HepG2 (cell line): ENCODE data around the gene DNTTIP2. TPM values are rescaled to one million over a fixed set of nuclear protein-coding genes. Genes with fewer than 3 reads are reported as not detected.

Source experiments
- CENPX ChIP-seq: sonication (generic); formaldehyde crosslinking; IDR thresholded peaks from 2 replicates; pipeline ENCODE4 v1.9.0; 2021; ENCODE audit warnings: mild to moderate bottlenecking, missing genetic modification reagents, moderate library complexity
- FOXA1 ChIP-seq, 2 experiments: fragments of 450-650 bp in 1 of 2; sonication (generic) in 1 of 2; formaldehyde crosslinking in 1 of 2; IDR thresholded peaks; 2 replicates each; pipeline versions ENCODE4 v1.4.0 to v1.6.1; 2016 to 2020; ENCODE audit warnings: missing genetic modification reagents in 1 of 2
- HOXD1 ChIP-seq: sonication (generic); formaldehyde crosslinking; IDR thresholded peaks from 2 replicates; pipeline ENCODE4 v1.5.0; 2020; ENCODE audit warnings: missing genetic modification reagents
- IKZF1 ChIP-seq: fragments of 450-650 bp; IDR thresholded peaks from 2 replicates; pipeline ENCODE4 v1.7.1; 2016
- MAX ChIP-seq: IDR thresholded peaks from 2 replicates; pipeline ENCODE4 v1.6.1; 2012; ENCODE audit warnings: inconsistent platforms
- PHF5A ChIP-seq: IDR thresholded peaks from one replicate; pipeline ENCODE4 v1.6.1; 2018; ENCODE audit warnings: low read depth, missing genetic modification reagents; ENCODE audit not compliant: unreplicated experiment
- RELA ChIP-seq: sonication (generic); formaldehyde crosslinking; IDR thresholded peaks from 2 replicates; pipeline ENCODE4 v1.4.0; 2020; ENCODE audit warnings: missing genetic modification reagents
- REXO4 ChIP-seq: sonication (generic); formaldehyde crosslinking; IDR thresholded peaks from 2 replicates; pipeline ENCODE4 v1.8.0; 2022; ENCODE audit warnings: missing genetic modification reagents, mild to moderate bottlenecking, borderline replicate concordance
- THYN1 ChIP-seq: sonication (generic); formaldehyde crosslinking; IDR thresholded peaks from 2 replicates; pipeline ENCODE4 v1.8.1; 2023; ENCODE audit warnings: low read depth, mild to moderate bottlenecking, moderate library complexity, missing genetic modification reagents, borderline replicate concordance
- ZBTB7A ChIP-seq: sonication (generic); formaldehyde crosslinking; IDR thresholded peaks from 2 replicates; pipeline ENCODE4 v1.8.0; 2022; ENCODE audit warnings: mild to moderate bottlenecking, missing genetic modification reagents
- ZFP62 ChIP-seq: sonication (generic); formaldehyde crosslinking; IDR thresholded peaks from 2 replicates; pipeline ENCODE4 v1.4.0; 2020; ENCODE audit warnings: missing genetic modification reagents
- ZNF776 ChIP-seq: sonication (generic); formaldehyde crosslinking; IDR thresholded peaks from 2 replicates; pipeline ENCODE4 v1.4.0; 2020; ENCODE audit warnings: mild to moderate bottlenecking, missing genetic modification reagents
- ZNF777 ChIP-seq: sonication (generic); formaldehyde crosslinking; IDR thresholded peaks from 2 replicates; pipeline ENCODE4 v1.4.0; 2020; ENCODE audit warnings: missing genetic modification reagents
- polyA plus RNA-seq, 8 experiments: library from polyadenylated mRNA; depleted of rRNA in 3 of 8; stranded (reverse) in 7 of 8; unstranded in 1 of 8; fragments of >200 nt; fragmentation: Illumina TruSeq in 4 of 8; extraction: Trizol in 4 of 8; gene quantifications; 2 replicates each; pipeline versions ENCODE4 v1.2.1 to v1.2.3, GENCODE V29; 2011 to 2016; ENCODE audit warnings: low read depth in 4 of 8, missing spikeins in 1 of 8, mixed read lengths in 1 of 8; ENCODE audit not compliant: insufficient read depth in 1 of 8
- total RNA-seq, 5 experiments: library from RNA; depleted of rRNA; stranded (reverse); fragments of >200 nt; fragmentation: Illumina TruSeq; extraction: Trizol; gene quantifications; 2 replicates each; pipeline ENCODE4 v1.2.3, GENCODE V29; 2016; ENCODE audit warnings: low read depth in 1 of 5
- TF ChIP-seq, protein P1 (sequence below): sonication (generic); formaldehyde crosslinking; IDR thresholded peaks from 2 replicates; pipeline ENCODE4 v1.4.0; 2020; ENCODE audit warnings: mild to moderate bottlenecking, missing genetic modification reagents
- TF ChIP-seq, protein P2 (sequence below): IDR thresholded peaks from 2 replicates; pipeline ENCODE4 v1.6.1; 2016; ENCODE audit warnings: low read depth, control low read depth
- TF ChIP-seq, protein P3 (sequence below): sonication (generic); formaldehyde crosslinking; IDR thresholded peaks from 2 replicates; pipeline ENCODE4 v1.4.0; 2020; ENCODE audit warnings: missing genetic modification reagents, borderline replicate concordance
- TF ChIP-seq, protein P4 (sequence below): sonication (generic); formaldehyde crosslinking; IDR thresholded peaks from 2 replicates; pipeline ENCODE4 v1.4.0; 2020; ENCODE audit warnings: mild to moderate bottlenecking, missing genetic modification reagents
- TF ChIP-seq, protein P5 (sequence below): sonication (generic); formaldehyde crosslinking; IDR thresholded peaks from 2 replicates; pipeline ENCODE4 v1.5.1; 2020; ENCODE audit warnings: missing genetic modification reagents, mild to moderate bottlenecking, borderline replicate concordance

DNTTIP2 gene
- total and polyA plus RNA-seq, 2 of the 13 experiments (the other 11 are each of a cell fraction or from before 2014, with no cell fraction given): 11.4 to 63.3 TPM

GRCh38 chr1:93846206-93846991 lies 32.6 kb downstream of the DNTTIP2 start (continued):
- TF ChIP-seq, protein P1, sequence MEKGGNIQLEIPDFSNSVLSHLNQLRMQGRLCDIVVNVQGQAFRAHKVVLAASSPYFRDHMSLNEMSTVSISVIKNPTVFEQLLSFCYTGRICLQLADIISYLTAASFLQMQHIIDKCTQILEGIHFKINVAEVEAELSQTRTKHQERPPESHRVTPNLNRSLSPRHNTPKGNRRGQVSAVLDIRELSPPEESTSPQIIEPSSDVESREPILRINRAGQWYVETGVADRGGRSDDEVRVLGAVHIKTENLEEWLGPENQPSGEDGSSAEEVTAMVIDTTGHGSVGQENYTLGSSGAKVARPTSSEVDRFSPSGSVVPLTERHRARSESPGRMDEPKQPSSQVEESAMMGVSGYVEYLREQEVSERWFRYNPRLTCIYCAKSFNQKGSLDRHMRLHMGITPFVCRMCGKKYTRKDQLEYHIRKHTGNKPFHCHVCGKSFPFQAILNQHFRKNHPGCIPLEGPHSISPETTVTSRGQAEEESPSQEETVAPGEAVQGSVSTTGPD (CRISPR knock-in tag): no peak
- TF ChIP-seq, protein P2, sequence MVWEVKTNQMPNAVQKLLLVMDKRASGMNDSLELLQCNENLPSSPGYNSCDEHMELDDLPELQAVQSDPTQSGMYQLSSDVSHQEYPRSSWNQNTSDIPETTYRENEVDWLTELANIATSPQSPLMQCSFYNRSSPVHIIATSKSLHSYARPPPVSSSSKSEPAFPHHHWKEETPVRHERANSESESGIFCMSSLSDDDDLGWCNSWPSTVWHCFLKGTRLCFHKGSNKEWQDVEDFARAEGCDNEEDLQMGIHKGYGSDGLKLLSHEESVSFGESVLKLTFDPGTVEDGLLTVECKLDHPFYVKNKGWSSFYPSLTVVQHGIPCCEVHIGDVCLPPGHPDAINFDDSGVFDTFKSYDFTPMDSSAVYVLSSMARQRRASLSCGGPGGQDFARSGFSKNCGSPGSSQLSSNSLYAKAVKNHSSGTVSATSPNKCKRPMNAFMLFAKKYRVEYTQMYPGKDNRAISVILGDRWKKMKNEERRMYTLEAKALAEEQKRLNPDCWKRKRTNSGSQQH: no peak
- TF ChIP-seq PHF5A (CRISPR knock-in tag): no peak
- TF ChIP-seq THYN1 (CRISPR knock-in tag): no peak
- TF ChIP-seq HOXD1 (CRISPR knock-in tag): peak; percentile 38; the same call in 1 of the 2 replicates
- TF ChIP-seq RELA (CRISPR knock-in tag): no peak
- TF ChIP-seq ZNF776 (CRISPR knock-in tag): peak; percentile 70
- no peak for TF ChIP-seq ZNF777 (CRISPR knock-in tag)
- peak; percentile 70 for TF ChIP-seq MAX
- no peak for TF ChIP-seq ZBTB7A (CRISPR knock-in tag)
- TF ChIP-seq IKZF1: no peak
- TF ChIP-seq, protein P3, sequence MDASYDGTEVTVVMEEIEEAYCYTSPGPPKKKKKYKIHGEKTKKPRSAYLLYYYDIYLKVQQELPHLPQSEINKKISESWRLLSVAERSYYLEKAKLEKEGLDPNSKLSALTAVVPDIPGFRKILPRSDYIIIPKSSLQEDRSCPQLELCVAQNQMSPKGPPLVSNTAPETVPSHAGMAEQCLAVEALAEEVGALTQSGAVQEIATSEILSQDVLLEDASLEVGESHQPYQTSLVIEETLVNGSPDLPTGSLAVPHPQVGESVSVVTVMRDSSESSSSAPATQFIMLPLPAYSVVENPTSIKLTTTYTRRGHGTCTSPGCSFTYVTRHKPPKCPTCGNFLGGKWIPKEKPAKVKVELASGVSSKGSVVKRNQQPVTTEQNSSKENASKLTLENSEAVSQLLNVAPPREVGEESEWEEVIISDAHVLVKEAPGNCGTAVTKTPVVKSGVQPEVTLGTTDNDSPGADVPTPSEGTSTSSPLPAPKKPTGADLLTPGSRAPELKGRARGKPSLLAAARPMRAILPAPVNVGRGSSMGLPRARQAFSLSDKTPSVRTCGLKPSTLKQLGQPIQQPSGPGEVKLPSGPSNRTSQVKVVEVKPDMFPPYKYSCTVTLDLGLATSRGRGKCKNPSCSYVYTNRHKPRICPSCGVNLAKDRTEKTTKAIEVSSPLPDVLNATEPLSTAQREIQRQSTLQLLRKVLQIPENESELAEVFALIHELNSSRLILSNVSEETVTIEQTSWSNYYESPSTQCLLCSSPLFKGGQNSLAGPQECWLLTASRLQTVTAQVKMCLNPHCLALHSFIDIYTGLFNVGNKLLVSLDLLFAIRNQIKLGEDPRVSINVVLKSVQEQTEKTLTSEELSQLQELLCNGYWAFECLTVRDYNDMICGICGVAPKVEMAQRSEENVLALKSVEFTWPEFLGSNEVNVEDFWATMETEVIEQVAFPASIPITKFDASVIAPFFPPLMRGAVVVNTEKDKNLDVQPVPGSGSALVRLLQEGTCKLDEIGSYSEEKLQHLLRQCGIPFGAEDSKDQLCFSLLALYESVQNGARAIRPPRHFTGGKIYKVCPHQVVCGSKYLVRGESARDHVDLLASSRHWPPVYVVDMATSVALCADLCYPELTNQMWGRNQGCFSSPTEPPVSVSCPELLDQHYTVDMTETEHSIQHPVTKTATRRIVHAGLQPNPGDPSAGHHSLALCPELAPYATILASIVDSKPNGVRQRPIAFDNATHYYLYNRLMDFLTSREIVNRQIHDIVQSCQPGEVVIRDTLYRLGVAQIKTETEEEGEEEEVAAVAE: 0 out of 2 replicates have a peak, but pooled peaks have one; percentile 36
- TF ChIP-seq CENPX (CRISPR knock-in tag): no peak
- TF ChIP-seq ZFP62 (CRISPR knock-in tag): 0 out of 2 replicates have a peak, but pooled peaks have one; percentile 55
- TF ChIP-seq, protein P4, sequence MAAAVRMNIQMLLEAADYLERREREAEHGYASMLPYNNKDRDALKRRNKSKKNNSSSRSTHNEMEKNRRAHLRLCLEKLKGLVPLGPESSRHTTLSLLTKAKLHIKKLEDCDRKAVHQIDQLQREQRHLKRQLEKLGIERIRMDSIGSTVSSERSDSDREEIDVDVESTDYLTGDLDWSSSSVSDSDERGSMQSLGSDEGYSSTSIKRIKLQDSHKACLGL (CRISPR knock-in tag): peak; percentile 81
- TF ChIP-seq FOXA1 (IDR thresholded peaks at IDR 0.05): no peak
- TF ChIP-seq FOXA1 (CRISPR knock-in tag; IDR thresholded peaks at IDR 0.05): no peak
- TF ChIP-seq, protein P5, sequence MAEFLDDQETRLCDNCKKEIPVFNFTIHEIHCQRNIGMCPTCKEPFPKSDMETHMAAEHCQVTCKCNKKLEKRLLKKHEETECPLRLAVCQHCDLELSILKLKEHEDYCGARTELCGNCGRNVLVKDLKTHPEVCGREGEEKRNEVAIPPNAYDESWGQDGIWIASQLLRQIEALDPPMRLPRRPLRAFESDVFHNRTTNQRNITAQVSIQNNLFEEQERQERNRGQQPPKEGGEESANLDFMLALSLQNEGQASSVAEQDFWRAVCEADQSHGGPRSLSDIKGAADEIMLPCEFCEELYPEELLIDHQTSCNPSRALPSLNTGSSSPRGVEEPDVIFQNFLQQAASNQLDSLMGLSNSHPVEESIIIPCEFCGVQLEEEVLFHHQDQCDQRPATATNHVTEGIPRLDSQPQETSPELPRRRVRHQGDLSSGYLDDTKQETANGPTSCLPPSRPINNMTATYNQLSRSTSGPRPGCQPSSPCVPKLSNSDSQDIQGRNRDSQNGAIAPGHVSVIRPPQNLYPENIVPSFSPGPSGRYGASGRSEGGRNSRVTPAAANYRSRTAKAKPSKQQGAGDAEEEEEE (CRISPR knock-in tag): no peak
- TF ChIP-seq REXO4 (CRISPR knock-in tag): no peak
